GM12878 (cell line): ENCODE results near the gene ADGRV1. TPM values are rescaled to one million over a fixed set of nuclear protein-coding genes. Genes with fewer than 3 reads are reported as not detected.

Source experiments
- ATAC-seq: fragments of 200-7000 bp; cut with Tn5 transposase; 3 replicates; pipeline ENCODE4 v1.9.1; 2020; ENCODE audit warnings: mild to moderate bottlenecking, moderate library complexity
- BruUV-seq: library from RNA; stranded (reverse); fragments of 400-500 nt; replicated peaks from 2 replicates; lab custom pipeline; 2021; lab: Mats Ljungman, UMichigan
- CTCF ChIA-PET: fragments of 300-600 bp; sonication (Branson Sonifier 250); formaldehyde crosslinking; extraction: SDS; loops from one replicate; lab custom pipeline; 2021; ENCODE audit warnings: inconsistent platforms; lab: Yijun Ruan, JAX
- POLR2A ChIA-PET: fragments of 350-600 bp; formaldehyde crosslinking; extraction: SDS; loops from one replicate; lab custom pipeline; 2021; ENCODE audit warnings: inconsistent platforms; lab: Charles Lee
- RAD21 ChIA-PET: fragments of 300-600 bp; sonication (Branson Sonifier 250); formaldehyde crosslinking; loops from one replicate; lab custom pipeline; 2023; ENCODE audit warnings: antibody characterized with exemption; ENCODE audit not compliant: unreplicated experiment; lab: Charles Lee
- SMC1A ChIA-PET: fragments of 300-600 bp; sonication (Branson Sonifier 250); formaldehyde crosslinking; loops from one replicate; lab custom pipeline; 2023; ENCODE audit not compliant: unreplicated experiment, uncharacterized antibody; lab: Charles Lee
- DNase-seq: peaks from one replicate; pipeline ENCODE4 v3.0.0-alpha.2; 2011; ENCODE audit warnings: low read depth, low spot score
- FAIRE-seq: peaks from 3 replicates; lab custom pipeline; 2011; peaks lifted over from hg19 to GRCh38; lab: Jason Lieb, UNC
- H2AFZ ChIP-seq: 2 replicates; pipeline ENCODE4 v1.6.0; 2011; ENCODE audit warnings: low read depth, low read length, control low read depth; ENCODE audit not compliant: control insufficient read depth
- H3K27ac ChIP-seq: 2 replicates; pipeline ENCODE4 v1.5.1; 2011; ENCODE audit warnings: control low read depth; ENCODE audit not compliant: control insufficient read depth, insufficient read depth
- H3K27me3 ChIP-seq, 2 experiments: replicated peaks in 1 of 2; 2 replicates each; pipeline versions ENCODE4 v1.6.0 to v1.6.1; 2011; ENCODE audit warnings: low read length in 1 of 2; ENCODE audit not compliant: control insufficient read depth in 2 of 2, insufficient read depth in 2 of 2
- H3K36me3 ChIP-seq, 2 experiments: 2 replicates each; pipeline ENCODE4 v1.5.1; 2011; ENCODE audit warnings: low read length in 1 of 2; ENCODE audit not compliant: control insufficient read depth in 2 of 2, insufficient read depth in 2 of 2
- H3K4me1 ChIP-seq: 2 replicates; pipeline ENCODE4 v1.6.1; 2011; ENCODE audit warnings: mild to moderate bottlenecking, low read length, moderate library complexity, mixed read lengths; ENCODE audit not compliant: control insufficient read depth, insufficient read depth
- H3K4me2 ChIP-seq: 2 replicates; pipeline ENCODE4 v1.6.0; 2011; ENCODE audit warnings: control low read depth; ENCODE audit not compliant: control insufficient read depth, insufficient read depth
- H3K4me3 ChIP-seq: fragments of 200-600 bp; sonication (generic); 2 replicates; pipeline ENCODE4 v1.5.1; 2016
- H3K79me2 ChIP-seq: 2 replicates; pipeline ENCODE4 v1.6.0; 2011; ENCODE audit warnings: low read length; ENCODE audit not compliant: control insufficient read depth, insufficient read depth
- H3K9ac ChIP-seq: 2 replicates; pipeline ENCODE4 v1.8.0; 2011; ENCODE audit warnings: low read length, control low read depth, mixed read lengths; ENCODE audit not compliant: control insufficient read depth, insufficient read depth
- H3K9me3 ChIP-seq: replicated peaks from 3 replicates; pipeline ENCODE4 v1.5.1; 2011; ENCODE audit warnings: mild to moderate bottlenecking, low read length; ENCODE audit not compliant: control insufficient read depth, insufficient read depth
- H4K20me1 ChIP-seq: 2 replicates; pipeline ENCODE4 v1.6.0; 2011; ENCODE audit not compliant: control insufficient read depth, insufficient read depth
- FOXM1 ChIP-seq: IDR thresholded peaks from 2 replicates; pipeline ENCODE4 v1.6.1; 2012; ENCODE audit warnings: low read depth, mild to moderate bottlenecking, inconsistent platforms, low read length, moderate library complexity
- IRF3 ChIP-seq: fragments of 450-650 bp; IDR thresholded peaks from 2 replicates; pipeline ENCODE4 v1.6.1; 2014; ENCODE audit warnings: mild to moderate bottlenecking
- KLF5 ChIP-seq: fragments of 450-650 bp; IDR thresholded peaks from 2 replicates; pipeline ENCODE4 v1.6.1; 2014; ENCODE audit warnings: mild to moderate bottlenecking; ENCODE audit not compliant: partially characterized antibody
- MXI1 ChIP-seq: fragments of 150-350 bp; IDR thresholded peaks from 2 replicates; pipeline ENCODE4 v1.6.1; 2011; ENCODE audit warnings: low read depth, mild to moderate bottlenecking, inconsistent platforms, low read length, improper control_type of control experiment
- MYC ChIP-seq: IDR thresholded peaks from 2 replicates; pipeline ENCODE4 v1.6.1; 2011; ENCODE audit warnings: mild to moderate bottlenecking, low read length, moderate library complexity, inconsistent platforms; ENCODE audit not compliant: insufficient read depth, insufficient replicate concordance, insufficient read length, severe bottlenecking
- NR2F1 ChIP-seq: fragments of 450-650 bp; conservative IDR thresholded peaks from 2 replicates; pipeline ENCODE4 v1.6.1; 2017; ENCODE audit warnings: mild to moderate bottlenecking
- PAX5 ChIP-seq: IDR thresholded peaks from 2 replicates; pipeline ENCODE4 v1.6.1; 2011; ENCODE audit warnings: low read depth, low read length, borderline replicate concordance
- SPI1 ChIP-seq: IDR thresholded peaks from 2 replicates; pipeline ENCODE4 v1.6.1; 2011; ENCODE audit warnings: low read depth, mild to moderate bottlenecking, low read length, moderate library complexity, borderline replicate concordance; ENCODE audit not compliant: insufficient read depth
- YY1 ChIP-seq: IDR thresholded peaks from 2 replicates; pipeline ENCODE4 v1.6.1; 2011; ENCODE audit warnings: low read depth, mild to moderate bottlenecking, low read length
- WGBS: methylation state at CpG from one replicate; pipeline ENCODE4 v1.1.6; 2016; ENCODE audit warnings: low lambda C conversion rate; ENCODE audit not compliant: insufficient replicate concordance, insufficient coverage; ENCODE audit errors: missing lambda C conversion rate; 5-methylcytosine and 5-hydroxymethylcytosine counted together
- in situ Hi-C: fragments of 300-500 bp; cut with MboI; formaldehyde crosslinking; loops from 9 replicates; pipeline ENCODE4 v1.14.3; 2018; ENCODE audit warnings: mixed read lengths
- intact Hi-C: fragments of 100-400 bp; cut with micrococcal nuclease; formaldehyde crosslinking; loops from one replicate; pipeline ENCODE4 v1.14.2; 2022; ENCODE audit not compliant: unreplicated experiment
- polyA plus RNA-seq, 11 experiments: library from polyadenylated mRNA; depleted of rRNA in 4 of 11; unstranded in 6 of 11; stranded (reverse) in 5 of 11; fragments of >200 nt; fragmentation: Nextera tagmentation in 4 of 11; fragmentation: Illumina TruSeq in 1 of 11; extraction: Ambion mirVana in 4 of 11; extraction: Trizol in 1 of 11; gene quantifications; 1 replicate in 1 of 11; 2 replicates in 10 of 11; pipeline versions ENCODE4 v1.2.1 to v1.2.3, GENCODE V29; 2011 to 2016; ENCODE audit warnings: inconsistent platforms in 2 of 11, missing spikeins in 2 of 11, low read depth in 1 of 11
- total RNA-seq, 4 experiments: library from RNA; depleted of rRNA in 3 of 4; stranded (reverse); fragments of >200 nt in 3 of 4; fragmentation: Illumina TruSeq in 1 of 4; extraction: Trizol in 1 of 4; gene quantifications; 2 replicates each; pipeline versions ENCODE4 v1.2.1 to v1.2.3, GENCODE V29; 2013 to 2021
- TF ChIP-seq, protein P1 (sequence below): fragments of 450-650 bp; IDR thresholded peaks from 2 replicates; pipeline ENCODE4 v1.6.1; 2017; ENCODE audit warnings: borderline replicate concordance
- TF ChIP-seq, protein P2 (sequence below): IDR thresholded peaks from 2 replicates; pipeline ENCODE4 v1.6.1; 2011; ENCODE audit warnings: low read depth, low read length, improper control_type of control experiment, borderline replicate concordance

ADGRV1 gene
- total and polyA plus RNA-seq, 10 of the 15 experiments (the other 5 are each of a cell fraction or from before 2014, with no cell fraction given), result 0.04 to 8.1 (median 0.16) TPM; not detected in 1

GRCh38 chr5:90570034-90570433 lies 11.4 kb downstream of the ADGRV1 start (continued):
- no peak for TF ChIP-seq MYC
- TF ChIP-seq, all 136 proteins: peak for 0

- RAD21 ChIA-PET, result no interaction called here
- intact Hi-C loops, result no loop called here
- SMC1A ChIA-PET, result interaction anchor here (1.3 kb wide), 1 partner anchor 15 kb away, joined by 3 read pairs; no protein-coding TSS in a partner anchor
- Histone ChIP-seq H3K79me2 (no peaks in the 10 kb centered on the region), H4K20me1 (no peaks in the 10 kb centered on the region), H3K36me3 (no peaks in the 10 kb centered on the region), H3K4me2 (no peak overlapping the region), H3K4me1 (no peaks in the 10 kb centered on the region), H3K9me3 (no peaks in the 10 kb centered on the region; the same call in 2 of the 3 replicates), H3K9ac (no peak overlapping the region), H3K27me3 (no peaks in the 10 kb centered on the region), H3K4me3 (no peak overlapping the region), H3K27ac (no peak overlapping the region), H2AFZ (no peak overlapping the region)
- in situ Hi-C loops, result no loop called here
- POLR2A ChIA-PET, result no interaction called here
- FAIRE-seq (no peak), DNase-seq (no peak), ATAC-seq (no peak)
- WGBS, result 82% methylated on average over 1 of the region's 1 CpG
- BruUV-seq, result no TSS peak
- CTCF ChIA-PET, result no interaction called here
- TF ChIP-seq NR2F1 (no peak), SPI1 (peak; percentile 69; the same call in 1 of the 2 replicates)
These were observed 12.7 kb downstream of the ADGRV1 start for GRCh38 chr5:90571147-90571773.

DNA sequence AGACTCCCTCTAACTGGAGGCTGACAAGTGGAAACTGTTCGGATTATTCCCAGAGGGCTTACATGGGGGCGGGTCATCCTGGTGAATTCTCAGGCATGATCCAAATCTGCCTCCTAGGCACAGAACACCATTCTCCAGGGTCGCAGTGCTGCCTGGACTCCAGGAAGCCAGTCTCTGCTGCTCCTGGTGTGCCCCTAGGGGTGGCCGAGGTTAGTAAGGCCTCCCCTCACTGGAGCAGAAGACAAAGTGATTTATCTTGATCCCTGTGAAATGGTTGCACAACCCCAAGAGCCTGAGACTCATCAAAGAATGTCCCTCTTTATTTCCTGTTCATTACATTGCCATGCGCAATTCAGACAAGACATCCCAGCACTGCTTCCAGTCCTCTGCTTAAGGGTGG lies 17.1 kb downstream of the ADGRV1 start:
- RAD21 ChIA-PET, result no interaction called here
- in situ Hi-C loops, result no loop called here
- TF ChIP-seq, protein P1, sequence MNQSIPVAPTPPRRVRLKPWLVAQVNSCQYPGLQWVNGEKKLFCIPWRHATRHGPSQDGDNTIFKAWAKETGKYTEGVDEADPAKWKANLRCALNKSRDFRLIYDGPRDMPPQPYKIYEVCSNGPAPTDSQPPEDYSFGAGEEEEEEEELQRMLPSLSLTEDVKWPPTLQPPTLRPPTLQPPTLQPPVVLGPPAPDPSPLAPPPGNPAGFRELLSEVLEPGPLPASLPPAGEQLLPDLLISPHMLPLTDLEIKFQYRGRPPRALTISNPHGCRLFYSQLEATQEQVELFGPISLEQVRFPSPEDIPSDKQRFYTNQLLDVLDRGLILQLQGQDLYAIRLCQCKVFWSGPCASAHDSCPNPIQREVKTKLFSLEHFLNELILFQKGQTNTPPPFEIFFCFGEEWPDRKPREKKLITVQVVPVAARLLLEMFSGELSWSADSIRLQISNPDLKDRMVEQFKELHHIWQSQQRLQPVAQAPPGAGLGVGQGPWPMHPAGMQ, result no peak
- TF ChIP-seq KLF5 (no peak), YY1 (no peak), IRF3 (no peak), MXI1 (no peak), MYC (no peak), FOXM1 (no peak), PAX5 (no peak)
- TF ChIP-seq, protein P2, sequence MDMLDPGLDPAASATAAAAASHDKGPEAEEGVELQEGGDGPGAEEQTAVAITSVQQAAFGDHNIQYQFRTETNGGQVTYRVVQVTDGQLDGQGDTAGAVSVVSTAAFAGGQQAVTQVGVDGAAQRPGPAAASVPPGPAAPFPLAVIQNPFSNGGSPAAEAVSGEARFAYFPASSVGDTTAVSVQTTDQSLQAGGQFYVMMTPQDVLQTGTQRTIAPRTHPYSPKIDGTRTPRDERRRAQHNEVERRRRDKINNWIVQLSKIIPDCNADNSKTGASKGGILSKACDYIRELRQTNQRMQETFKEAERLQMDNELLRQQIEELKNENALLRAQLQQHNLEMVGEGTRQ, result no peak

More for the DNA sequence above, 17.1 kb downstream of the ADGRV1 start:
- no peaks in the 10 kb centered on the region for H3K27me3 ChIP-seq
- SMC1A ChIA-PET, result interaction anchor here (1.0 kb wide), 1 partner anchor 9 kb away, joined by 3 read pairs; no protein-coding TSS in a partner anchor
- no peak overlapping the region for H3K27ac ChIP-seq
- no peak overlapping the region for H3K4me3 ChIP-seq
- no peak overlapping the region for H3K9ac ChIP-seq
- no peaks in the 10 kb centered on the region for H3K36me3 ChIP-seq
- no peaks in the 10 kb centered on the region for H3K4me1 ChIP-seq
- DNase-seq, result no peak
- ATAC-seq, result no peak
- H3K4me2 ChIP-seq, result no peak overlapping the region
- H3K9me3 ChIP-seq, result no peaks in the 10 kb centered on the region; the same call in 2 of the 3 replicates
- intact Hi-C loops, result no loop called here
- POLR2A ChIA-PET, result no interaction called here
- no peak for FAIRE-seq
- H3K79me2 ChIP-seq, result no peaks in the 10 kb centered on the region
- H4K20me1 ChIP-seq, result no peaks in the 10 kb centered on the region
- CTCF ChIA-PET, result no interaction called here
- WGBS, result 60% methylated on average over 5 of the region's 5 CpGs
- no peak overlapping the region for H2AFZ ChIP-seq
- no TSS peak for BruUV-seq
